ENCODE results near the gene NUAK2.

NUAK2 gene

GRCh38 chr1:205271277-205271676 is 50.3 kb downstream of the NUAK2 start:
- DNase-seq, result no peak

GRCh38 chr1:205270764-205271163 is 50.8 kb downstream of the NUAK2 start:
- DNase-seq, result no peak

DNA sequence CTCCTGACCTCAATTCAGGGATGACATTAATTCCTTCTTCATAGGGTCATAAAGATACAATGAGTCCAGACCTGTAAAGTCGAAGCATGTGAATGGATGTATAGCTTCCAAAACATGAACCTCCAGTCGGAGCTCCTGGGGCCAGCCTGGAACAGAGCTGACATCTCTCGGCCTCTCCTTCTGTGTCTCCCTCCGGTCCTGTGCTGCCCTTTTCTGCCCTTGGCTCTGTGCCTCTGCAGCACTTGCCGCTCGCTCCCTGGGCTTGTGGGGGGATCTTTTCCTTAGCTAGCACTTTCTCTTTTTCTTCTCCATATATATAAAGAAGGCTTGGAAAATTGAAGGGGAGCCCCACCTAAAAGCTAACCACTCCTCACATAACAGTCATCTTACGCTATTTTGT is 51.3 kb downstream of the NUAK2 start:
- DNase-seq, result no peak

- no peak for DNase-seq
Observed at GRCh38 chr1:205269711-205270110, 51.8 kb downstream of the NUAK2 start.

GRCh38 chr1:205268846-205269680 is 52.5 kb downstream of the NUAK2 start:
- DNase-seq, result no peak

DNA sequence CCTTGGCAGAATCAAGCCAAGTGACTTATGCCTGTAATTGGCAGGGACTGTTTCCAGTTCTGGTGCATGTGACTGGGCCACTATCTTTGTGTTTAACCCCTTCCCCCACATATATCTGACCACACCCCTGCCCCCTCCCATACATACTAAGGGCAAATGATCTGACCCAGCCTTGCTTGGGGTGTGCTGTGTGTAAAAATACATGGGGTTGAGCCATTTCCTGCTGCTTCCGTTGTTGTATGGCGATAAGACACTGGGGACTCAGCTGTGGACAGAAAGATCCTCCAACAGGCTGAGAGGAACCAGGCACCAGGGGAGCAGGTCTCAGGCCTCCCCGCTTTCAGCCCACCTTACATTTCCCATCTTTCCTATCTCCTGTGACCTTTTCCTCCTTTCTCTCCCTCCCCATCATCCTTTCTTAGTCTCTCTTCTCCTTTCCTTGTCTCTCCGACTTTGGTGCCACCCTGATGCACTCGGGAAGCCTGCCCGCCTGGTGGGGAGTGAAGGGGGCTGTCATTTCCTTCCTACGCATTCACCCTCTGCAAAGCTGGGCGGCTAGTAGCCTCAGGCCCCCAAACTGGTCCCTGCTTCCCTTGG is 54.1 kb downstream of the NUAK2 start:
- DNase-seq, result no peak

GRCh38 chr1:205266611-205267305 is 54.8 kb downstream of the NUAK2 start:
- no peak for DNase-seq

- no peak for DNase-seq
Observed at GRCh38 chr1:205263580-205264190, 57.9 kb downstream of the NUAK2 start.

DNA sequence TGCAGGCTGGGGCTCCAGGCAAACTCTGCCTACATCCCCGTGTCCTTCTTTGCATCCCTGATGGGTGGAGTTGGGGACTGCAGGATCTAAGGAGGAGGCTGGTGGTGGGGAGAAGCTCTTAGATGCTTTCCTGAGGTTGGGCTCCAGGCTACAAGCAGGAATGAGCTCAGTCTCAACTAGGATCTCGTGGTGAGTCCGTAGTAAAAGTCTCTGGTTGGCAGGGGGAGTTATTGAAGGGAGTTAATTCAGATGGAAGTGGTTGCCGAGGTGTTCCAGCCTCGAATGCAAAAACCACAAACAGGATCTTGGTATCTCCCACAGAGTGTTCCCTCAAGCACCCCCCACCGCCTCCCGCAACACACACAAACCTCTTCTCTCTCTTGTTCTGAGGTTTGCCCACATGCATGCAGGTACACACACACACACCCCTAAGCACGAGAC is 58.8 kb downstream of the NUAK2 start:
- DNase-seq, result no peak

- no peak for DNase-seq
Observed at GRCh38 chr1:205261946-205262691, 59.4 kb downstream of the NUAK2 start.

GRCh38 chr1:205260948-205261732 is 60.4 kb downstream of the NUAK2 start:
- no peak for DNase-seq

DNA sequence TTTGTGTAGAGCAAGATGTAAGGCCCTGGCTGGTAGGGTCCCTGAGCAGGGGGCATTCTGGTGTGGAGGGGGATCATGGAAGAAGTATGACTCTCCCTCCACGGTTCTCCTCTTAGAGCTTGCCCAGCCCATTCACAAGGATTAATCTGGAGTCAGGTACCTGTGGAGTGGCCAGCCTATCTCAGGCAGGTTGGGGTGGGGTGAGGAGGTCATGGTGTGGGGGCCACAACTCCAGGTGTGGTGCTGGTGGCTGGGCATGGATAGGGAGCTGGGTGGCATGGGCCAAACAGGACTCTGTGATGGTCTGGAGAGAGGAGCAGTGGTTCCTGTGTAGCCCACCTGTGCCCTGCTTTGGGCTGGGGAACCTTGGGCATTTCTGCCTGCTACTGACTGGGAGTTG is 61.5 kb downstream of the NUAK2 start:
- no peak for DNase-seq

- no peak for DNase-seq
Observed at GRCh38 chr1:205259324-205259832, 62.2 kb downstream of the NUAK2 start.

DNA sequence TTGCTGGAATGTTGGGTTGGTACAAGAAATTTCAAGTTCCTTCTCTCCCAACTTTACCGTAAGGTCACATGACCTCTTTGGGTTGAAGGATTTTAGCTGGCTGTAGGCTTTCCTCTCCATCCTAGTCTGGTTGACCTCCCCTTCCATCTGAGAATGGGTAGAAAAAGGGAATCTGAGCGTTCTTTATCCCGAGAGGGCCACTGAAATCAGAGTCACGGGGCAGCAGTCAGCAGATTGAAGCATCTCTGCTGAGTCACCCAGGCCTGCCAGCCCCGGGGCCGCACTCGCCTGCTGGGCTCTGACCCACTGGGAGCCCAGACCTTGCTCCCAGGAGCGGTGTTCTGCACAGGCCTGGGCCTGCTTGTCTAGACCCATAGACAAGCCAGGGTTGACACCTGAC is 62.8 kb downstream of the NUAK2 start:
- no peak for DNase-seq

DNA sequence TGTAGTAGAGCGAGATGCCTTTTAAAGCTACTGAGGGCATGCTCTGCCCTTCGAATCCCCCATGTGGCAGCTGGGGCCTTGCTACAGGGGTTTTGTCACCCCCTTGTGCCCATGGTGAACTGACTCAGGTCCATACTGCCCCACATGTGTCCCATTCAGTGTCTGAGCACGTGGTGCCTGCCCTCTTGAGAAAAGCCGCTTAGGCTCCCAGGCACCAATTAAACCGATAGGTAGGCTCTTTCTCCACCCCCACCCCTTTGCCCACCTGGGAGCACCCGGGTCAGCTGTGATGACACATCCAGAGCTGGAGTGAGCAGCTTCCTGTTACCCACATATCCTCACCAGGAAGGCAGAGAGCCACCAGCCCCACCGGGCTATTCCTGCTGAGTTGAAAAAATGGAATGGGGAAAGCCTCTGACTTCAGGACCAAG is 63.3 kb downstream of the NUAK2 start:
- DNase-seq, result no peak

GRCh38 chr1:205257735-205258134 is 63.8 kb downstream of the NUAK2 start:
- DNase-seq, result no peak

DNA sequence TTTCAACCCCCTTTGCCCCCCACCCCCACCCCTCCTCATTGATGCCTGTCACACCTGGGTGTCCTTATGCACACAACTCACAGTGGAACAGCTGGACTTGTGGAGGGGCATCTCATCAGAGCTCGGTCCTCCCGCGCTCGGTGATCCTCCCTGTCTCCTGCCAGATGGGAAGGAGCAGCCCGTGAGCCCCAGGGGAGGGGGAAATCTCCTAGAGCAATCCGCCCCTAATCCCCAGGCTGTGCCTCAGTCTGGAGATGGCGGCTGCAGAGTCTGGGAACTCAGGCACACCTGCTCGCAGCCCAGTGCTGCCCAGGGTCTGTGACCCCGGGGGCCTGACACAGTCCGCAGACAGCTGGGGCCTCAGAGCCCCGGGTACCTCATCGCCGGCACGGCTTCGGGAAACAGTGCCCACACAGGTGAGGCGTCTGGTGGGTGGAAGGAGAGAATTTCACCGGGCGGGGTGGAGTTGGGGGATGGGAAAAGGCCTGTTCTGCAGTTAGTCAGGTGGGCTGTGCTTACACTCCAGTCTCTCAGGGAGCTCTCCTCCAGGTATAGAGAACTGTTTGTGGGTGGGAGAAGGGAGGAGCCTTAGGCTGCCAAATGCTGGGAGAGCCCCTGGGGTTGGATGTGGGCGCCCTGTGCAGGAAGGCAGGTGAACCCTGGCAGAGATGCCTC is 64.5 kb downstream of the NUAK2 start:
- DNase-seq, result no peak

DNA sequence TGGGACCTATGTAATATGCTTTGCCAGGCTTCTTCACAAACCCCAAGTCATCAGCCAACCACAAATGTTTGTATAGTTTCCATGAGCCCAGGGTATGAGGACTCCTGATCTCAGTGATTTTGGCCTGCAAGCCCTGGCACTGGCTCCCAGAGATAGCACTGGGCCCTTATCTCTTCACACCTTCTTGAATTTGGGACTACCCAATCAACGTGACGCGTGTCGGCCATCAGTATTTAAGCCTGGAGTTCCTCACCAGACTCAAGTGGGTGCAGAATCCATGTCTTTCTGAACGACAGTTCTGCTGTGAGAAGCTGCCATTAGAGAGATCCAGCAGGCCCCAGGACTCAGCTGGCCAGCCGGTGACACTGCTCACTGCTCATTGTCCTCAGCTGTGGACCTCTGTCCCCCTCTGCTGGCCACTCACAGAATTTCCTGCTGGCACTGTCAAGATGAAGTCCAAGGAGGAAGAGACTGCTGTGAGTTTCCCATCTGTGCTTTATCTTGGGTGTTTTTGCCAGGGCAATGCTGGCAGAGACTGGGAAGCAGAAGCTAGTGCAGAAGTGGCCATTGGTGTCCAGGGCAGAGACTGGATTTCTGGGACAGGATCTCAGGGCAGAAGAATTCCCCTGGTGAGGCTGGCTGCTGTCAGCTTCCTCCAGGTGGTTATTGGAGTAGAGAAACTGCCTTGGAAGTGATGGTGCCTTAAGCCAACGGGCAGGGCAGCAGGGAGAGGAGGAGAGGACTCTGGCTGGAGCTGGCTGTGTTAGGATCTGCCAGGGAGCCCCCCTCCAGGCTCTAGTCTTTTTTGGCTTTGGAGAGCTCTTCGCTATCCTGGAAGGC is 65.4 kb downstream of the NUAK2 start:
- DNase-seq, result peak; percentile 78

Data from effector CD4-positive, alpha-beta T cell (primary cell).